HEK293 (cell line): Measurements from ENCODE around the gene EFHD1.

Source experiments
- CTCF ChIA-PET: fragments of 350-600 bp; formaldehyde crosslinking; extraction: SDS; loops from one replicate; lab custom pipeline; 2021; ENCODE audit warnings: antibody characterized with exemption; lab: Yijun Ruan, JAX
- POLR2A ChIA-PET: fragments of 300-600 bp; formaldehyde crosslinking; extraction: SDS; loops from one replicate; lab custom pipeline; 2020; ENCODE audit warnings: antibody characterized with exemption, inconsistent platforms; lab: Yijun Ruan, JAX
- H3K27ac ChIP-seq: fragments of 200-500 bp; sonication (Bioruptor generic); 2 replicates; pipeline ENCODE4 v1.5.1; 2014; ENCODE audit warnings: low read depth, low read length, control low read depth, inconsistent platforms; ENCODE audit errors: extremely low read depth
- H3K36me3 ChIP-seq, 2 experiments: fragments of 200-500 bp in 1 of 2; sonication (Bioruptor generic) in 1 of 2; 1 replicate in 1 of 2; 2 replicates in 1 of 2; pipeline ENCODE4 v1.5.1; 2014 to 2017; ENCODE audit warnings: inconsistent platforms in 2 of 2, low read length in 2 of 2; ENCODE audit not compliant: control insufficient read depth in 2 of 2, insufficient read depth in 1 of 2
- H3K4me1 ChIP-seq: fragments of 200-500 bp; sonication (Bioruptor generic); 2 replicates; pipeline ENCODE4 v1.5.1; 2014; ENCODE audit warnings: mild to moderate bottlenecking, low read length, inconsistent platforms; ENCODE audit not compliant: control insufficient read depth, insufficient read depth
- H3K4me3 ChIP-seq: 2 replicates; pipeline ENCODE4 v1.5.1; 2011; ENCODE audit warnings: low read depth, mild to moderate bottlenecking, control low read depth, low read length, moderate library complexity
- H3K9me3 ChIP-seq: fragments of 200-500 bp; sonication (Bioruptor generic); 2 replicates; pipeline ENCODE4 v1.5.1; 2014; ENCODE audit warnings: low read depth, low read length, inconsistent platforms; ENCODE audit not compliant: control insufficient read depth, insufficient read depth
- GLIS2 ChIP-seq: fragments of 450-650 bp; formaldehyde crosslinking; IDR thresholded peaks from 2 replicates; pipeline ENCODE4 v1.5.1; 2016; ENCODE audit warnings: missing biosample characterization, missing genetic modification characterization
- IKZF3 ChIP-seq: fragments of 450-650 bp; IDR thresholded peaks from 2 replicates; pipeline ENCODE4 v1.5.0; 2018; ENCODE audit warnings: missing biosample characterization, mild to moderate bottlenecking, missing genetic modification characterization, moderate library complexity
- PATZ1 ChIP-seq: fragments of 450-650 bp; formaldehyde crosslinking; IDR thresholded peaks from 2 replicates; pipeline ENCODE4 v1.5.1; 2016; ENCODE audit warnings: missing biosample characterization, missing genetic modification characterization
- PRDM10 ChIP-seq: fragments of 450-650 bp; formaldehyde crosslinking; IDR thresholded peaks from 2 replicates; pipeline ENCODE4 v1.5.1; 2016; ENCODE audit warnings: missing biosample characterization, missing genetic modification characterization
- PRDM6 ChIP-seq: fragments of 450-650 bp; formaldehyde crosslinking; IDR thresholded peaks from 2 replicates; pipeline ENCODE4 v1.5.1; 2017; ENCODE audit warnings: missing biosample characterization, missing genetic modification characterization
- SCRT1 ChIP-seq: fragments of 450-650 bp; formaldehyde crosslinking; IDR thresholded peaks from 2 replicates; pipeline ENCODE4 v1.5.1; 2016; ENCODE audit warnings: missing biosample characterization, missing genetic modification characterization, borderline replicate concordance
- ZBTB10 ChIP-seq: fragments of 450-650 bp; formaldehyde crosslinking; IDR thresholded peaks from 2 replicates; pipeline ENCODE4 v1.5.1; 2016; ENCODE audit warnings: missing biosample characterization, missing genetic modification characterization
- ZBTB6 ChIP-seq: fragments of 450-650 bp; formaldehyde crosslinking; IDR thresholded peaks from 2 replicates; pipeline ENCODE4 v1.5.1; 2017; ENCODE audit warnings: missing biosample characterization, missing genetic modification characterization
- ZEB2 ChIP-seq: fragments of 450-650 bp; formaldehyde crosslinking; IDR thresholded peaks from 2 replicates; pipeline ENCODE4 v1.5.1; 2016; ENCODE audit warnings: missing biosample characterization, missing genetic modification characterization
- ZFP41 ChIP-seq: fragments of 450-650 bp; formaldehyde crosslinking; IDR thresholded peaks from 2 replicates; pipeline ENCODE4 v1.5.1; 2016; ENCODE audit warnings: missing biosample characterization, missing genetic modification characterization, borderline replicate concordance
- ZNF148 ChIP-seq: fragments of 450-650 bp; formaldehyde crosslinking; IDR thresholded peaks from 2 replicates; pipeline ENCODE4 v1.5.0; 2017; ENCODE audit warnings: missing biosample characterization, missing genetic modification characterization, borderline replicate concordance
- ZNF449 ChIP-seq: fragments of 450-650 bp; formaldehyde crosslinking; IDR thresholded peaks from 2 replicates; pipeline ENCODE4 v1.5.1; 2017; ENCODE audit warnings: missing biosample characterization, mild to moderate bottlenecking, missing genetic modification characterization, moderate library complexity
- ZNF510 ChIP-seq: fragments of 450-650 bp; formaldehyde crosslinking; IDR thresholded peaks from 2 replicates; pipeline ENCODE4 v1.5.1; 2018; ENCODE audit warnings: mild to moderate bottlenecking, missing genetic modification characterization, missing biosample characterization; ENCODE audit not compliant: insufficient replicate concordance
- ZNF514 ChIP-seq: fragments of 450-650 bp; formaldehyde crosslinking; IDR thresholded peaks from 2 replicates; pipeline ENCODE4 v1.5.1; 2016; ENCODE audit warnings: missing biosample characterization, missing genetic modification characterization
- ZNF561 ChIP-seq: fragments of 450-650 bp; IDR thresholded peaks from 2 replicates; pipeline ENCODE4 v1.5.1; 2018; ENCODE audit warnings: missing biosample characterization, missing genetic modification characterization, borderline replicate concordance
- ZNF600 ChIP-seq: fragments of 450-650 bp; formaldehyde crosslinking; IDR thresholded peaks from 2 replicates; pipeline ENCODE4 v1.5.1; 2016; ENCODE audit warnings: missing biosample characterization, missing genetic modification characterization
- ZNF660 ChIP-seq: fragments of 450-650 bp; IDR thresholded peaks from 2 replicates; pipeline ENCODE4 v1.5.1; 2018; ENCODE audit warnings: missing biosample characterization, mild to moderate bottlenecking, missing genetic modification characterization
- ZNF76 ChIP-seq: fragments of 450-650 bp; formaldehyde crosslinking; IDR thresholded peaks from 2 replicates; pipeline ENCODE4; 2016; ENCODE audit warnings: low read depth, missing biosample characterization, missing genetic modification characterization, borderline replicate concordance

The EFHD1 gene

GRCh38 chr2:232633413-232634205 is at the start of gene EFHD1 (continued):
- TF ChIP-seq PATZ1, result 0 out of 2 replicates have a peak, but pooled peaks have one; percentile 11
- 0 out of 2 replicates have a peak, but pooled peaks have one; percentile 60 for TF ChIP-seq ZNF660
- TF ChIP-seq ZNF561 (tag by site-specific recombination), result peak; percentile 82; the same call in 1 of the 2 replicates
- TF ChIP-seq GLIS2 (tag by site-specific recombination), result peak; percentile 14; the same call in 1 of the 2 replicates
- TF ChIP-seq PRDM6 (tag by site-specific recombination), result no peak
- no peak for TF ChIP-seq ZFP41 (tag by site-specific recombination)
- peak; percentile 31; the same call in 1 of the 2 replicates for TF ChIP-seq ZNF449 (tag by site-specific recombination)
- TF ChIP-seq ZNF600, result no peak
- TF ChIP-seq PRDM10, result peak; percentile 43; the same call in 1 of the 2 replicates
- no peak for TF ChIP-seq ZNF514 (tag by site-specific recombination)
- peak; percentile 87 for TF ChIP-seq ZBTB6 (tag by site-specific recombination)
- TF ChIP-seq ZEB2 (tag by site-specific recombination), result 0 out of 2 replicates have a peak, but pooled peaks have one; percentile 26

GRCh38 chr2:232584238-232584637 is 49.2 kb upstream of the EFHD1 start:
- H3K9me3 ChIP-seq, result no peaks in the 10 kb centered on the region
- peaks cover 5 to 37% of the 10 kb centered on the region in 2 experiments; a peak in 2 of 3 replicates for H3K36me3 ChIP-seq
- CTCF ChIA-PET, result no interaction called here
- H3K4me1 ChIP-seq, result no peaks in the 10 kb centered on the region
- no peak for TF ChIP-seq ZNF148 (tag by site-specific recombination)
- TF ChIP-seq SCRT1, result no peak
- TF ChIP-seq ZNF76 (tag by site-specific recombination), result no peak
- no peak for TF ChIP-seq IKZF3 (tag by site-specific recombination)
- TF ChIP-seq ZNF514 (tag by site-specific recombination), result no peak
- no peak for TF ChIP-seq ZBTB10
- TF ChIP-seq ZNF510, result no peak
- TF ChIP-seq, all 188 proteins: peak for 0
- POLR2A ChIA-PET, result no interaction called here
- no peak overlapping the region for H3K27ac ChIP-seq
- H3K4me3 ChIP-seq, result no peak overlapping the region
